ENCODE results near the gene OR6B3.

GRCh38 chr2:240069829-240070228 lies 16.5 kb upstream of the OR6B3 start:
- no peak for TF ChIP-seq CTCF (conservative IDR thresholded peaks at IDR 0.05 in 1 of 2, IDR thresholded peaks at IDR 0.05 in 1 of 2; ENCODE audit: low read depth in 1 of 2, low read length in 2 of 2)
- TF ChIP-seq EZH2 (IDR thresholded peaks at IDR 0.05; ENCODE audit: low read length, missing control alignments): no peak

All from fibroblast of lung (primary cell).